WTC11 (cell line): ENCODE measurements around the gene ITGA3. TPM values are rescaled to one million over a fixed set of nuclear protein-coding genes. Genes with fewer than 3 reads are reported as not detected.

Source experiments
- ATAC-seq: fragments of 200-7000 bp; cut with Tn5 transposase; 2 replicates; pipeline ENCODE4 v1.10.0; 2021; ENCODE audit warnings: mild to moderate bottlenecking, moderate library complexity
- CTCF ChIA-PET: fragments of 300-600 bp; sonication (Branson Sonifier 250); formaldehyde crosslinking; loops from one replicate; lab custom pipeline; 2021; ENCODE audit warnings: antibody characterized with exemption; lab: Charles Lee
- POLR2A ChIA-PET: fragments of 350-600 bp; sonication (Branson Sonifier 250); formaldehyde crosslinking; loops from one replicate; lab custom pipeline; 2021; ENCODE audit warnings: antibody characterized with exemption; lab: Charles Lee
- DNase-seq: peaks from one replicate; pipeline ENCODE4 v3.0.0; 2021; ENCODE audit warnings: low spot score
- H3K27ac Mint-ChIP-seq: 2 replicates; pipeline ENCODE4 v1.8.0; 2021; ENCODE audit warnings: mixed read lengths
- H3K27me3 Mint-ChIP-seq: 2 replicates; pipeline ENCODE4 v1.8.0; 2021; ENCODE audit warnings: low read depth, mild to moderate bottlenecking, moderate library complexity, mixed read lengths
- H3K36me3 Mint-ChIP-seq: 2 replicates; pipeline ENCODE4 v1.8.0; 2021; ENCODE audit warnings: mixed read lengths
- H3K4me1 Mint-ChIP-seq: 2 replicates; pipeline ENCODE4 v1.8.0; 2022; ENCODE audit warnings: mixed read lengths
- H3K4me3 Mint-ChIP-seq: 2 replicates; pipeline ENCODE4 v1.8.0; 2021; ENCODE audit warnings: mild to moderate bottlenecking, moderate library complexity, mixed read lengths
- H3K9me3 Mint-ChIP-seq: 2 replicates; pipeline ENCODE4 v1.8.0; 2021; ENCODE audit warnings: mixed read lengths
- CTCF ChIP-seq: fragments of 200-600 bp; IDR thresholded peaks from 2 replicates; pipeline ENCODE4 v1.8.0; 2022; ENCODE audit warnings: antibody characterized with exemption
- FOXJ3 ChIP-seq: sonication (generic); formaldehyde crosslinking; IDR thresholded peaks from 2 replicates; pipeline ENCODE4 v1.9.0; 2021; ENCODE audit warnings: missing genetic modification reagents, mild to moderate bottlenecking, borderline replicate concordance
- GTF2I ChIP-seq: fragments of 250-450 bp; sonication (Bioruptor Pico); conservative IDR thresholded peaks from 2 replicates; pipeline ENCODE4 v1.4.0; 2021; ENCODE audit warnings: mild to moderate bottlenecking
- MAX ChIP-seq: sonication (generic); formaldehyde crosslinking; IDR thresholded peaks from 2 replicates; pipeline ENCODE4 v1.8.0; 2022; ENCODE audit warnings: mild to moderate bottlenecking, missing genetic modification reagents
- NFE2L1 ChIP-seq: sonication (generic); formaldehyde crosslinking; IDR thresholded peaks from 2 replicates; pipeline ENCODE4 v1.8.1; 2023; ENCODE audit warnings: missing genetic modification reagents
- PREB ChIP-seq: sonication (generic); formaldehyde crosslinking; IDR thresholded peaks from 2 replicates; pipeline ENCODE4 v1.8.1; 2022; ENCODE audit warnings: mild to moderate bottlenecking, missing genetic modification reagents, moderate library complexity, borderline replicate concordance
- PRRX2 ChIP-seq: fragments of 250-450 bp; sonication (Bioruptor Pico); IDR thresholded peaks from 2 replicates; pipeline ENCODE4 v1.8.0; 2021; ENCODE audit warnings: mild to moderate bottlenecking
- SMAD3 ChIP-seq: sonication (generic); formaldehyde crosslinking; IDR thresholded peaks from 2 replicates; pipeline ENCODE4 v1.8.0; 2022; ENCODE audit warnings: missing genetic modification reagents, mild to moderate bottlenecking, borderline replicate concordance
- STAT6 ChIP-seq: sonication (generic); formaldehyde crosslinking; conservative IDR thresholded peaks from 2 replicates; pipeline ENCODE4 v1.8.1; 2023; ENCODE audit warnings: mild to moderate bottlenecking, low read depth, missing genetic modification reagents, moderate library complexity
- TEAD1 ChIP-seq: sonication (generic); formaldehyde crosslinking; IDR thresholded peaks from 2 replicates; pipeline ENCODE4 v1.8.0; 2022; ENCODE audit warnings: mild to moderate bottlenecking, missing genetic modification reagents
- ZBTB43 ChIP-seq: sonication (generic); formaldehyde crosslinking; IDR thresholded peaks from 2 replicates; pipeline ENCODE4 v1.8.1; 2023; ENCODE audit warnings: mild to moderate bottlenecking, missing genetic modification reagents
- ZNF281 ChIP-seq: sonication (generic); formaldehyde crosslinking; IDR thresholded peaks from 2 replicates; pipeline ENCODE4 v1.8.0; 2023; ENCODE audit warnings: mild to moderate bottlenecking, missing genetic modification reagents
- ZNF317 ChIP-seq: sonication (generic); formaldehyde crosslinking; IDR thresholded peaks from 2 replicates; pipeline ENCODE4 v1.8.1; 2023; ENCODE audit warnings: low read depth, mild to moderate bottlenecking, moderate library complexity, missing genetic modification reagents, borderline replicate concordance
- ZNF425 ChIP-seq: fragments of 250-450 bp; sonication (Bioruptor Pico); conservative IDR thresholded peaks from 2 replicates; pipeline ENCODE4 v1.9.0; 2021; ENCODE audit warnings: mild to moderate bottlenecking
- ZNF532 ChIP-seq: fragments of 250-450 bp; sonication (Bioruptor Pico); IDR thresholded peaks from 2 replicates; pipeline ENCODE4 v1.9.0; 2021; ENCODE audit warnings: mild to moderate bottlenecking, borderline replicate concordance
- total RNA-seq: library from RNA; stranded (reverse); gene quantifications from 3 replicates; pipeline ENCODE4 v1.2.3, GENCODE V29; 2021

ITGA3 gene
- total RNA-seq, 1 experiment from 2014 or later, result 35.3 TPM

- no peak for TF ChIP-seq ZNF281 (CRISPR knock-in tag)
- TF ChIP-seq TEAD1 (CRISPR knock-in tag), result peak; percentile 49; the same call in 1 of the 2 replicates
- no peak for TF ChIP-seq STAT6
- peak; percentile 86; the same call in 1 of the 2 replicates for TF ChIP-seq MAX (CRISPR knock-in tag)
- TF ChIP-seq ZNF425 (CRISPR knock-in tag), result no peak
Measured at GRCh38 chr17:50117202-50118051, 61.5 kb downstream of the ITGA3 start (continued).

GRCh38 chr17:50118076-50118827 lies 62.3 kb downstream of the ITGA3 start:
- DNase-seq (no peak), ATAC-seq (no peak)
- H3K27me3 Mint-ChIP-seq, result peaks cover 65% of the 10 kb centered on the region
- peak overlapping the region; percentile 26 for H3K4me3 Mint-ChIP-seq
- POLR2A ChIA-PET, result interaction anchor here (1.3 kb wide), 1 partner anchor 34 kb away, joined by 3 read pairs; no protein-coding TSS in a partner anchor
- no peak overlapping the region for H3K27ac Mint-ChIP-seq
- H3K36me3 Mint-ChIP-seq, result no peaks in the 10 kb centered on the region
- H3K9me3 Mint-ChIP-seq, result no peaks in the 10 kb centered on the region
- CTCF ChIA-PET, result interaction anchor here (0.8 to 4.1 kb wide), 20 partner anchors 10 to 665 kb away, joined by 3 to 46 read pairs (median 7); partner anchors contain the start of genes COL1A1, PPP1R9B and SAMD14
- peaks cover 28% of the 10 kb centered on the region for H3K4me1 Mint-ChIP-seq
- TF ChIP-seq PRRX2 (CRISPR knock-in tag) (no peak), FOXJ3 (no peak), ZBTB43 (no peak), GTF2I (no peak), PREB (no peak), NFE2L1 (CRISPR knock-in tag) (no peak), SMAD3 (CRISPR knock-in tag) (no peak), CTCF (no peak), ZNF532 (CRISPR knock-in tag) (no peak), ZNF317 (CRISPR knock-in tag) (no peak)
